Activated T-helper 1 cell treated with Interleukin-2 at 50 U/mL for 16 hours (primary cell): ENCODE data around the gene OTOG.
"Not testable (repeated sequence)": the region's sequence is repeated elsewhere in the genome, so short reads cannot be mapped to it uniquely, and the experiment has no call there.

Experiments
- DNase-seq: peaks from one replicate; pipeline ENCODE4 v3.0.0-alpha.2; 2020; ENCODE audit warnings: low read depth

Gene OTOG

GRCh38 chr11:17605651-17606122 lies 58.6 kb downstream of the OTOG start:
- no peak for DNase-seq

- no peak for DNase-seq
Measured at GRCh38 chr11:17606233-17607082, 59.4 kb downstream of the OTOG start.

GRCh38 chr11:17607083-17607429 lies 60.0 kb downstream of the OTOG start:
- DNase-seq: no peak

- DNase-seq: no peak
Measured at GRCh38 chr11:17607591-17608570, 60.8 kb downstream of the OTOG start.

DNA sequence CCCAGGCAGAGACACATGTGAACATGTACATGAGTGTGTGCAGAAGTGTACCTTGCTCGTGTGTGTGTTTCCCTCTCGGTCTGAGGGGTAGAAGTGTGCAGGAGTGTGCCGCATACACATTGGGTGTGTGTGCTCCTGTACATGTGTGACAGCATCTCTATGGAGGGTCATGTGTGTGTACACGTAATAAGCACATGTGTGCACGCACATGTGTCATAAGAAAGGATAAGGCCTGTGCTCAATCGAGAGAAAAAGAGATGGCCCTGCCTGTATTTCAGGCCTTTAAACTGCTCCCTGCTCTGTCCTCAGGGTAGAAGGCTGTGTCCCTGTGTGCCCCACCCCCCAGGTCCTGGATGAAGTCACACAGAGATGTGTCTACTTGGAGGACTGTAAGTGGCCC lies 61.8 kb downstream of the OTOG start:
- no peak for DNase-seq

DNA sequence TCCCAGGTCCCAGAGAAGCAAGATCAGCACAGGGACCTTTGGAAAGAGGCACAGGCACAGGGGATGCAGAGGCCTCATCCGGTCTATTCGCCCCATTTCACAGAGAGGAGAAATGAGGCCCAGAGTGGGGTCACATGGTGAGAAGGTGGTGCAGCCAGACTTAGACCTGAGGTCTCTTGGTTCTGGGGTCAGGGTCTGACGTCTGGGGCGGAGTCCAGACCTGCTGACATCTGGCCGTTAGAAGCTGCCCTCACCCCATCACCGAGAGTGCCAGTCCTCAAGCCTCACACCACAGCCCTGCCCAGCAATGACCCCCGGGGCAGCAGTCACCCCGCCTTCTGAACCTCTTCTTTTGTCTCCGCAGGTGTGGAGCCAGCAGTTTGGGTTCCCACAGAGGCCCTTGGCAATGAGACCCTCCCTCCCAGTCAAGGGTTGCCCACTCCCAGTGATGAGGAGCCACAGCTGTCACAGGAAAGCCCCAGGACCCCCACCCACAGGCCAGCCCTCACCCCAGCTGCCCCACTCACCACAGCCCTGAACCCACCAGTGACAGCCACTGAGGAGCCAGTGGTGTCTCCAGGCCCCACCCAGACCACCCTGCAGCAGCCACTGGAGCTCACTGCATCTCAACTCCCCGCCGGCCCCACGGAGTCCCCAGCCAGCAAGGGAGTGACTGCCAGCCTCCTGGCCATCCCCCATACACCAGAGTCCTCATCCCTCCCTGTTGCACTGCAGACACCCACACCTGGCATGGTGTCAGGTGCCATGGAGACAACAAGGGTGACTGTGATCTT lies 62.4 kb downstream of the OTOG start:
- DNase-seq: no peak

DNA sequence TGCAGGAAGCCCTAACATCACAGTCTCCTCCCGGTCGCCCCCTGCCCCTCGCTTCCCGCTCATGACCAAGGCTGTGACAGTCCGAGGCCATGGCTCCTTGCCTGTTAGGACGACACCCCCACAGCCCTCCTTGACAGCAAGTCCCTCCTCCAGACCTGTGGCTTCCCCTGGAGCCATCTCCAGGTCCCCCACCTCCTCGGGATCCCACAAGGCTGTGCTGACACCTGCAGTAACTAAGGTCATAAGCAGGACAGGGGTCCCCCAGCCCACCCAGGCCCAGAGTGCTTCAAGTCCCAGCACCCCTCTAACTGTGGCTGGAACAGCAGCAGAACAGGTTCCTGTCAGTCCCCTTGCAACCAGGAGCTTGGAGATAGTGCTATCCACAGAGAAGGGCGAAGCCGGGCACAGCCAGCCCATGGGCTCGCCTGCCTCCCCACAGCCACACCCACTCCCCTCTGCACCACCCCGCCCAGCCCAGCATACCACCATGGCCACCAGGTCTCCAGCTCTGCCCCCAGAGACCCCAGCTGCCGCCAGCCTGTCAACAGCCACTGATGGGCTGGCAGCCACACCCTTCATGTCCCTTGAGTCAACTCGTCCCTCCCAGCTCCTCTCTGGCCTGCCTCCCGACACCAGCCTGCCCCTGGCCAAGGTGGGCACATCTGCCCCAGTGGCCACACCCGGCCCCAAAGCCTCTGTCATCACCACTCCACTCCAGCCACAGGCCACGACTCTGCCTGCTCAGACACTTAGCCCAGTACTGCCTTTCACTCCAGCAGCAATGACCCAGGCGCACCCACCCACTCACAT lies 63.2 kb downstream of the OTOG start:
- DNase-seq: no peak

GRCh38 chr11:17611049-17611448 lies 64.0 kb downstream of the OTOG start:
- no peak for DNase-seq

DNA sequence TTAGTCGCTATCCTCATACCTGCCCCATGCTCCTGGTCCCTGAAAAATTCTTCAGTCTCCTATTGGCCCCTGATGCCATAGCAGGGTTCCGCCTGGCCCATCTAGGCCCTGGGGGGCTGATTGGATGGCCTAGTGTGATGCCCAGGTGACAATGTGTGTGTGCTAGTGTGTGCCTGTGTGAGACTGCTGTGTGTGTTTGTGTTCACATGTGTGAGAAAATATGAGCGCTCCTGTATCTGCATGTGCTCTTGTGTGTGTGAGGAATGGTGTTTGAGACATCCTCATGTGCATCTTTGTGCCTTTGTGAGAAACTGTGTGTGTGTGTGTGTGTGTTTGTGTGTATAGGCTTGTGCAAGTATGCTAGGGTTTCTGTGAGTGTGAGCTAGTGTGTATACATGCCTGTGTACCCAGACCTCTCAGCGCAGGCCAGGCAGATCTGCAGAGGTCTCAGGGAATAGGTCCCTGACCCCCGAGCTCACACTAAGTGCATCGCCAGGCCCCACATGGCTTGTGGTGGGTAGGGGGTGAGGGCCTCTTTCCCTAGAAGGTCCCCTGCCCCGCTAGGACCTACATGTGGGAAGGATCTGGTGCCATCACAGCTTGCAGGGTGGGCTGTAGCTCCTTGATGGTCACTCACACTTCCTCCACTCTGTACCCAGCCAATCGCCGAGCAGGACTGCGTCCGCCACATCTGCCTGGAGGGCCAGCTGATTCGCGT lies 64.6 kb downstream of the OTOG start:
- no peak for DNase-seq

DNA sequence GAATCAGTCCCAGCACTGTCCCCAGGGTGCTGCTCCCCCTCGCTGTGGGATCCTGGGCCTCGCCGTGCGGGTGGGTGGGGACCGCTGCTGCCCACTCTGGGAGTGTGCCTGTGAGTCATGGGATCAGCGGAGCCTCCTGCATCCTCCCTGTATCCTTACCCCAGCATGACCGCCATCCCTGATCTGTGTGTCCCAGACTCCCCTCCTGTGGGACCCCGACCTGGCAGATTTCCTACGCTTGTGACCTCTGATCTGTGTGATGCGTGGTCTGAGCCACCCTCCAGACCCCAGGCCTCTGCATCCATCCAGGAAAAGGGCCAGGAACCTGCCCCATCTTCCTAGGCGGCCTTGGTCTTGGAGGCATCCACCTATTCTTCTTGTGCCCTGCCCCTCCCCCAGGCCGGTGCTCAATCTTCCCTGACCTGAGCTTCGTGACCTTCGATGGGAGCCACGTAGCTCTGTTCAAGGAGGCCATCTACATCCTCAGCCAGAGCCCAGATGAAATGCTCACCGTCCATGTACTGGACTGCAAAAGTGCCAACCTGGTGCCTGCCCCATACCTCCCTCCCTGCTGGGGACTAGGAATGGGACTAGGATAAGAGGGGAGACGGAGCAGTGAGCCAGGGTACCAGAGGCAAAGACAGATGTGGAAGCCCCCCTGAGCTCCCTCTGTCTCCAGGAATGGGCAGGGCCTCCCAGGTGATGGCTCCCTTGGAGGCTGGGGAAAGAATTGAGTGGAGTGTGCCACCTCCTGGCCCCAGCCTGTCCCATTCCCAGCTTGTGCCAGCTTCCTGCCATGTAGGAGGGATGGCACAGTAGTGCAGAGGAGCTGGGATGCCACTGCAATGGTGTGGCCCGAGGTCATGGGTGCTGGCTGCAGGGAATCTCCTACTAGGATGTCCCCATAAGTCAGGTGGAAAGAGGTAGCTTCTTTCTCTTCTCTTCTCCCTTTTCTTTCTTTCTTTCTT lies 65.4 kb downstream of the OTOG start:
- no peak for DNase-seq

DNA sequence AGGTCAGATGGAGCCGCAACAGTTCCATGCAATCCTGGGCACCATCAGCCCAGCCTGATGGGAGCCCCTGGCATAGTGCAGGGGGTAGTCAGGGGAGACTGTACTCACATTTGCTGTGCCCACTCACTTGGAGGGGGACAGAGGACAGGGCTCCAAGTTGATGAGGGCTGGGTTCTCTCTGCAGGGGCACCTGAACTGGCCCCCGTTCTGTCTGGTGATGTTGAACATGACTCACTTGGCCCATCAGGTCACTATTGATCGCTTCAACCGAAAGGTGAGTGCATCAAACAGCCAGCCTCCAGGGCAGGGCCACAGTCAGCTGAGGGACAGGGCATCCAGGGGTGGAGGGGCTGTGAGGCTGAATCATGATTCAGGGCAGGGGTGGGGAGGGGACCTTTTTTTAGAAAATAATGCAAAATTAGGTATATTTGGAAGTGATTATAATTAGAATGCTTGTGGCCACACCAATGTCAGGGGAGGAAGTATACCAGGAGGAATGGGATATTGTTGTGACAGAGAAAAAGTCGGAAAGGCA lies 66.4 kb downstream of the OTOG start:
- DNase-seq: no peak

DNA sequence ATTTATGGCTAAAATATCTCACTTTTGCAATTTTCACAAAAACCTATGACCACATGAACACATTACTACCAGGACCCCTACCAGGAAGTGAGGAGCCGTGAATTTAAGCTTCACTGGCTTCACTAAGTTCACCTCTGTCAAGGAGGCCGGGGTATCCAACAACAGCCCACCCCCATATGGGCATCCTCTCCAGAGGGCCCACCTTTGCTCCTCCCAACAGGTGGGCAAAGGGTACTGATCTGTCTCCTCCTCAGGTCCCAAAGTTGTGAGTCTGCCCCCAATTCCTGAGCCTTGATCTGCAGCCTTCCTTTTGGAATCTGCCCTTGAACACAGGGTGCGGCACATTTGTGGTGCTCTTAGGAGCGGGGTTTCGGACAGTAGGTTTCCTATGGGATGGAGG lies 66.9 kb downstream of the OTOG start:
- no peak for DNase-seq

DNA sequence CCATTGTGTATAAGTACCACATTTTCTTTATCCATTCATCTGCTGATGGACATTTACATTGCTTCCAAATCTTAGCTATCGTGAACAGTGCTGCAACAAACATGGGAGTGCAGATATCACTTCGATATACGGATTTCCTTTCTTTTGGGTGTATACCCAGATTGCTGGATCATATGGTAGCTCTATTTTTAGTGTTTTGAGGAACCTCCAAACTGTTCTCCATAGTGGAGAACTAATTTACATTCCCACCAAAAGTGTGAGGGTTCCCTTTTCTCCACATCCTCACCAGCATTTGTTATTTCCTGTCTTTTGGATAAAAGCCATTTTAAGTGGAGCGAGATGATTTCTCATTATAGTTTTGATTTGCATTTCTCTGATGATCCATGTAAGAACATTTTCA lies 75.7 kb downstream of the OTOG start:
- DNase-seq: not testable (repeated sequence)

DNA sequence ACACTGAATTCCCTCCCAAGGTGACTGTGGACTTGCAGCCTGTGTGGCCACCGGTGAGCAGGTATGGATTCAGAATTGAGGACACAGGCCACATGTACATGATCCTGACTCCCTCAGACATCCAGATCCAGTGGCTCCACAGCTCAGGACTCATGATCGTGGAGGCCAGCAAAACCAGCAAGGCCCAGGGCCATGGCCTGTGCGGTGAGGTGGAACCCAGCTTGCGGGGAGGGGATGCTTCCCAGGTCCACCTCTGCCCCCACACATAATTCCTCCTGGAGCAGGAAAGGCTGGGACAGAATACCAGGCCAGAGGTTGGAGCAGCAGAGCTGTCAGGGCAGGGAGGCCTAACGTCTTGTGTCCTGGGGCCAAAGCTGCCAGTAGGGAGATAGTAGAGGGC lies 82.1 kb downstream of the OTOG start:
- DNase-seq: no peak

GRCh38 chr11:17630936-17631335 lies 83.9 kb downstream of the OTOG start:
- DNase-seq: no peak

DNA sequence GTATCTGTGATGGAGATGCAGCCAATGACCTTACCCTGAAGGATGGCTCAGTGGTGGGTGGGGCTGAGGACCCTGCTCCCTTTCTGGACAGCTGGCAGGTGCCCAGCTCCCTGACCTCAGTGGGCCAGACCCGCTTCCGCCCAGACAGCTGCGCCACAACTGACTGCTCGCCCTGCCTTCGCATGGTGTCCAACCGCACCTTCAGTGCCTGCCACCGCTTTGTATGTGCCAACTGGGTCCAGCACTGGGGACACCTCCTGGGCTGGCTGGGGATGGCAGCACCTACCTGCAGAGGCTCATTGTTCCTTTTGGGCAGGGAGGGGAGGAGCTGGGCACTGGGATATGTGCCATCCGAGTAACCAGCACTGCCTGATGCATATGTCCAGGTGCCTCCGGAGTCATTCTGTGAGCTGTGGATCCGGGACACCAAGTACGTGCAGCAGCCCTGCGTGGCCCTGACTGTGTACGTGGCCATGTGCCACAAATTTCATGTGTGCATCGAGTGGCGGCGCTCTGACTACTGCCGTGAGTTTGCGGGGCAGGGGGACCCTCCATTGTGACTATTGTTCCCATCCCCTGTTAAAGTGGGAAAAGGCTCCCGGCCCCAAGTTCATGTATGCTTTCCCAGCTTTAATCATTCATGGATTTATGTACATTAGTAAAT lies 84.8 kb downstream of the OTOG start:
- DNase-seq: no peak

GRCh38 chr11:17633279-17633986 lies 86.4 kb downstream of the OTOG start:
- no peak for DNase-seq
